ENCODE data around the gene C17orf107. TPM values are rescaled to one million over a fixed set of nuclear protein-coding genes. Genes with fewer than 3 reads are reported as not detected.

The C17orf107 gene
- total and polyA plus RNA-seq, 2 of the 13 experiments (the other 11 are each of a cell fraction or from before 2014, with no cell fraction given): 0.20 to 0.59 TPM

GRCh38 chr17:4908301-4908700, 9.0 kb downstream of the C17orf107 start (continued):
- TF ChIP-seq ZGPAT (CRISPR knock-in tag; IDR thresholded peaks at IDR 0.05): peak; percentile 43; the same call in 1 of the 2 replicates
- no peak for TF ChIP-seq POLR2AphosphoS2 (IDR thresholded peaks at IDR 0.05; ENCODE audit: low read depth, low read length)
- TF ChIP-seq XRCC5 (optimal IDR thresholded peaks at IDR 0.05; ENCODE audit: low read length): peak; percentile 49
- TF ChIP-seq BCLAF1 (IDR thresholded peaks at IDR 0.05): no peak
- TF ChIP-seq ZNF235 (CRISPR knock-in tag; IDR thresholded peaks at IDR 0.05; ENCODE audit: borderline replicate concordance): no peak
- no peak for TF ChIP-seq ZNF326 (CRISPR knock-in tag; IDR thresholded peaks at IDR 0.05; ENCODE audit: borderline replicate concordance)
- TF ChIP-seq NONO (IDR thresholded peaks at IDR 0.05): no peak
- TF ChIP-seq NONO (CRISPR knock-in tag; conservative IDR thresholded peaks at IDR 0.05): no peak; the same call in 1 of the 2 replicates
- TF ChIP-seq ELF1 (CRISPR knock-in tag; IDR thresholded peaks at IDR 0.05): peak; percentile 85
- TF ChIP-seq DNMT1 (CRISPR knock-in tag; IDR thresholded peaks at IDR 0.05): no peak
- 0 out of 2 replicates have a peak, but pooled peaks have one; percentile 19 for TF ChIP-seq BORCS8-MEF2B (CRISPR knock-in tag; IDR thresholded peaks at IDR 0.05)
- no peak for TF ChIP-seq ZNF441 (CRISPR knock-in tag; IDR thresholded peaks at IDR 0.05; ENCODE audit: borderline replicate concordance)
- no peak for TF ChIP-seq ZBTB40 (IDR thresholded peaks at IDR 0.05)
- TF ChIP-seq ZBTB40 (CRISPR knock-in tag; IDR thresholded peaks at IDR 0.05): no peak; the same call in 1 of the 2 replicates
- TF ChIP-seq YY1 (IDR thresholded peaks at IDR 0.05; ENCODE audit: insufficient read depth, insufficient replicate concordance, low read depth, low read length): no peak
- no peak; the same call in 1 of the 2 replicates for TF ChIP-seq HNF4G (IDR thresholded peaks at IDR 0.05; ENCODE audit: borderline replicate concordance, low read depth, low read length)
- TF ChIP-seq HNF4G (CRISPR knock-in tag; IDR thresholded peaks at IDR 0.05; ENCODE audit: borderline replicate concordance, low read depth): peak; percentile 20; the same call in 1 of the 2 replicates
- peak; percentile 46; the same call in 1 of the 2 replicates for TF ChIP-seq REPIN1 (CRISPR knock-in tag; IDR thresholded peaks at IDR 0.05; ENCODE audit: borderline replicate concordance, low read depth)

Data from HepG2 (cell line).